Liver (tissue), 3 donors: ENCODE data around the gene CHMP3.

Source experiments
- GABPA ChIP-seq, 2 donors: IDR thresholded peaks in 1 of 2; conservative IDR thresholded peaks in 1 of 2; 2 replicates each; pipeline ENCODE4 v1.6.1; 2016; ENCODE audit warnings: antibody characterized with exemption in 2 of 2, mild to moderate bottlenecking in 1 of 2, moderate library complexity in 1 of 2
- NR2F2 ChIP-seq: IDR thresholded peaks from 2 replicates; pipeline ENCODE4 v1.6.1; 2016; ENCODE audit warnings: antibody characterized with exemption
- RXRA ChIP-seq, 2 donors: IDR thresholded peaks; 2 replicates each; pipeline ENCODE4 v1.6.1; 2017 to 2018; ENCODE audit warnings: antibody characterized with exemption in 2 of 2, mild to moderate bottlenecking in 1 of 2
- SP1 ChIP-seq: IDR thresholded peaks from 2 replicates; pipeline ENCODE4 v1.6.1; 2018; ENCODE audit warnings: antibody characterized with exemption, mild to moderate bottlenecking
- YY1 ChIP-seq: IDR thresholded peaks from 2 replicates; pipeline ENCODE4 v1.6.1; 2016; ENCODE audit warnings: antibody characterized with exemption, mild to moderate bottlenecking
- TF ChIP-seq, protein P1 (sequence below): fragments of 150-350 bp; IDR thresholded peaks from 2 replicates; pipeline ENCODE4 v1.5.1; 2017; ENCODE audit warnings: improper control_type of control experiment, low read depth, low read length; ENCODE audit not compliant: missing input control
- TF ChIP-seq, protein P2 (sequence below): IDR thresholded peaks from 2 replicates; pipeline ENCODE4 v1.6.1; 2016; ENCODE audit warnings: antibody characterized with exemption, mild to moderate bottlenecking
- TF ChIP-seq, protein P3 (sequence below): IDR thresholded peaks from 2 replicates; pipeline ENCODE4 v1.6.1; 2016; ENCODE audit warnings: antibody characterized with exemption
- TF ChIP-seq, protein P4 (sequence below): IDR thresholded peaks from 2 replicates; pipeline ENCODE4 v1.6.1; 2016; ENCODE audit warnings: antibody characterized with exemption
- donor health status: healthy.
- donor health status: healthy.

DNA sequence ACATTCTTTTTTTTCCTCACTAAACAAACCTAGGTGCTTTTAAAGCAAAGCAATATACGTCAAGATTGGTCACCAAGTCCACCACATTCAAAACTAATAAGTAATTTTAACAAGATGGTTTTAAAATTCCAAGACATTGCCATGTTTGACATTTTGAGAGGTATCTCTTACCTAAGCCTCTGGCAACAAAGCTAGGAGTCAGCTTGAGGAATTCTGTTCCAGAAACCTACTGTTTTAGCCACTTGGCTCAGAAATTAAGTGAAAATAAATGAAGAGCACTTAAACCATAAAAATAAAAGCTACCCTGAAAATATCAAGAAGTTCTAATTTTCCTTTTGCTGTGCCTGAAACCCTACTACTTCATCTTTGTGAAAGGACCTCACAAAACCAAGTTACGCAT, 30.0 kb upstream of the CHMP3 start:
- TF ChIP-seq, protein P1, sequence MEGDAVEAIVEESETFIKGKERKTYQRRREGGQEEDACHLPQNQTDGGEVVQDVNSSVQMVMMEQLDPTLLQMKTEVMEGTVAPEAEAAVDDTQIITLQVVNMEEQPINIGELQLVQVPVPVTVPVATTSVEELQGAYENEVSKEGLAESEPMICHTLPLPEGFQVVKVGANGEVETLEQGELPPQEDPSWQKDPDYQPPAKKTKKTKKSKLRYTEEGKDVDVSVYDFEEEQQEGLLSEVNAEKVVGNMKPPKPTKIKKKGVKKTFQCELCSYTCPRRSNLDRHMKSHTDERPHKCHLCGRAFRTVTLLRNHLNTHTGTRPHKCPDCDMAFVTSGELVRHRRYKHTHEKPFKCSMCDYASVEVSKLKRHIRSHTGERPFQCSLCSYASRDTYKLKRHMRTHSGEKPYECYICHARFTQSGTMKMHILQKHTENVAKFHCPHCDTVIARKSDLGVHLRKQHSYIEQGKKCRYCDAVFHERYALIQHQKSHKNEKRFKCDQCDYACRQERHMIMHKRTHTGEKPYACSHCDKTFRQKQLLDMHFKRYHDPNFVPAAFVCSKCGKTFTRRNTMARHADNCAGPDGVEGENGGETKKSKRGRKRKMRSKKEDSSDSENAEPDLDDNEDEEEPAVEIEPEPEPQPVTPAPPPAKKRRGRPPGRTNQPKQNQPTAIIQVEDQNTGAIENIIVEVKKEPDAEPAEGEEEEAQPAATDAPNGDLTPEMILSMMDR = no peak
- no peak for TF ChIP-seq NR2F2
- TF ChIP-seq, protein P2, sequence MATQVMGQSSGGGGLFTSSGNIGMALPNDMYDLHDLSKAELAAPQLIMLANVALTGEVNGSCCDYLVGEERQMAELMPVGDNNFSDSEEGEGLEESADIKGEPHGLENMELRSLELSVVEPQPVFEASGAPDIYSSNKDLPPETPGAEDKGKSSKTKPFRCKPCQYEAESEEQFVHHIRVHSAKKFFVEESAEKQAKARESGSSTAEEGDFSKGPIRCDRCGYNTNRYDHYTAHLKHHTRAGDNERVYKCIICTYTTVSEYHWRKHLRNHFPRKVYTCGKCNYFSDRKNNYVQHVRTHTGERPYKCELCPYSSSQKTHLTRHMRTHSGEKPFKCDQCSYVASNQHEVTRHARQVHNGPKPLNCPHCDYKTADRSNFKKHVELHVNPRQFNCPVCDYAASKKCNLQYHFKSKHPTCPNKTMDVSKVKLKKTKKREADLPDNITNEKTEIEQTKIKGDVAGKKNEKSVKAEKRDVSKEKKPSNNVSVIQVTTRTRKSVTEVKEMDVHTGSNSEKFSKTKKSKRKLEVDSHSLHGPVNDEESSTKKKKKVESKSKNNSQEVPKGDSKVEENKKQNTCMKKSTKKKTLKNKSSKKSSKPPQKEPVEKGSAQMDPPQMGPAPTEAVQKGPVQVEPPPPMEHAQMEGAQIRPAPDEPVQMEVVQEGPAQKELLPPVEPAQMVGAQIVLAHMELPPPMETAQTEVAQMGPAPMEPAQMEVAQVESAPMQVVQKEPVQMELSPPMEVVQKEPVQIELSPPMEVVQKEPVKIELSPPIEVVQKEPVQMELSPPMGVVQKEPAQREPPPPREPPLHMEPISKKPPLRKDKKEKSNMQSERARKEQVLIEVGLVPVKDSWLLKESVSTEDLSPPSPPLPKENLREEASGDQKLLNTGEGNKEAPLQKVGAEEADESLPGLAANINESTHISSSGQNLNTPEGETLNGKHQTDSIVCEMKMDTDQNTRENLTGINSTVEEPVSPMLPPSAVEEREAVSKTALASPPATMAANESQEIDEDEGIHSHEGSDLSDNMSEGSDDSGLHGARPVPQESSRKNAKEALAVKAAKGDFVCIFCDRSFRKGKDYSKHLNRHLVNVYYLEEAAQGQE = no peak
- no peak for TF ChIP-seq YY1
- TF ChIP-seq, protein P3, sequence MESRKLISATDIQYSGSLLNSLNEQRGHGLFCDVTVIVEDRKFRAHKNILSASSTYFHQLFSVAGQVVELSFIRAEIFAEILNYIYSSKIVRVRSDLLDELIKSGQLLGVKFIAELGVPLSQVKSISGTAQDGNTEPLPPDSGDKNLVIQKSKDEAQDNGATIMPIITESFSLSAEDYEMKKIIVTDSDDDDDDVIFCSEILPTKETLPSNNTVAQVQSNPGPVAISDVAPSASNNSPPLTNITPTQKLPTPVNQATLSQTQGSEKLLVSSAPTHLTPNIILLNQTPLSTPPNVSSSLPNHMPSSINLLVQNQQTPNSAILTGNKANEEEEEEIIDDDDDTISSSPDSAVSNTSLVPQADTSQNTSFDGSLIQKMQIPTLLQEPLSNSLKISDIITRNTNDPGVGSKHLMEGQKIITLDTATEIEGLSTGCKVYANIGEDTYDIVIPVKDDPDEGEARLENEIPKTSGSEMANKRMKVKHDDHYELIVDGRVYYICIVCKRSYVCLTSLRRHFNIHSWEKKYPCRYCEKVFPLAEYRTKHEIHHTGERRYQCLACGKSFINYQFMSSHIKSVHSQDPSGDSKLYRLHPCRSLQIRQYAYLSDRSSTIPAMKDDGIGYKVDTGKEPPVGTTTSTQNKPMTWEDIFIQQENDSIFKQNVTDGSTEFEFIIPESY = no peak
- no peak for TF ChIP-seq RXRA (IDR thresholded peaks at IDR 0.05)
- TF ChIP-seq GABPA (IDR thresholded peaks at IDR 0.05 in 1 of 2, conservative IDR thresholded peaks at IDR 0.05 in 1 of 2) = no peak
- TF ChIP-seq SP1 = no peak
- TF ChIP-seq, protein P4, sequence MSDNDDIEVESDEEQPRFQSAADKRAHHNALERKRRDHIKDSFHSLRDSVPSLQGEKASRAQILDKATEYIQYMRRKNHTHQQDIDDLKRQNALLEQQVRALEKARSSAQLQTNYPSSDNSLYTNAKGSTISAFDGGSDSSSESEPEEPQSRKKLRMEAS = no peak
